ENCODE results near the gene KCTD20. TPM values are rescaled to one million over a fixed set of nuclear protein-coding genes. Genes with fewer than 3 reads are reported as not detected.
"Not testable (repeated sequence)": the region's sequence is repeated elsewhere in the genome, so short reads cannot be mapped to it uniquely, and the experiment has no call there.

The KCTD20 gene
- total RNA-seq, 2 donors from 2014 or later, result 61.4 to 62.4 TPM

DNA sequence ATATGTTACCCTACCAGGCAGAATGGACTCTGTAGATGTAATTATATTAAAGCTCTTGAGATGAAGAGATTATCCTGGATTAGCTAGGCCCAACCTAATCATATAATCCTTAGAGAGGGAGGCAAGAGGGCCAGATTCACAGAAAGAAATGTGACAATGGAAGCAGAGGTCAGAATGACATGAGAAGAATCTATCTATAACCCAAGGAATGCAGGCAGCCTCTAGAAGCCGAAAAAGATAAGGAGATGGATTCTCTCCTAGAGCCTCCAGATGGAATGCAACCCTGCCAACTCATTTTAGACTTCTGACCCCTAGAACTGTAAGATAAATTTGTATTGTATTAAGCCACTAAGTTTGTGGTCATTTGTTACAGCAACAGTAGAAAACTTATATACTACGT is 12.4 kb upstream of the KCTD20 start:
- Mint-ChIP-seq H3K27me3 (no peaks in the 10 kb centered on the region), H3K4me1 (ENCODE audit: low read depth in 2 of 2) (peaks cover 0 to 4% of the 10 kb centered on the region in 2 donors), H3K9me3 (no peaks in the 10 kb centered on the region), H3K4me3 (no peak overlapping the region), H3K27ac (no peak overlapping the region), H3K36me3 (no peaks in the 10 kb centered on the region)
- ATAC-seq (no peak), DNase-seq (ENCODE audit: low spot score) (no peak)

DNA sequence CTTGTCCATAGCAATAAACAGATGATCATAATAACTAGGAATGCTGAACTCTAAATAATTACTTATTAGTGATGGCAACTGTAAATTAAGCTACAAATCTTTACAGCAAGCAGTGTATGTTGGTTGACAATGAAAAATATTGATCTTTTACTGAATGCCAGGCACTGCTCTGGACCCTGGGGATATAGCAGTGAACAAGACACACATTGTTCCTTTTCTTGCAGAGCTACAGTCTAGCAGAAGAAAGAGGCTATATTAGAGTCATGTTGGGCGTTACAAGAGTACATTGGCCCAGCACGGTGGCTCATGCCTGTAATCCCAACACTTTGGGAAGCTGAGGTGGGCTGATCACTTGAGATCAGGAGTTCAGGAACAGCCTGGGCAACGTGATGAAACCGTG is 11.6 kb upstream of the KCTD20 start:
- DNase-seq (ENCODE audit: low spot score), result no peak
- no peaks in the 10 kb centered on the region for H3K27me3 Mint-ChIP-seq
- no peak overlapping the region for H3K4me3 Mint-ChIP-seq
- peaks cover 0 to 4% of the 10 kb centered on the region in 2 donors for H3K4me1 Mint-ChIP-seq (ENCODE audit: low read depth in 2 of 2)
- no peak overlapping the region for H3K27ac Mint-ChIP-seq
- H3K36me3 Mint-ChIP-seq, result no peaks in the 10 kb centered on the region
- no peaks in the 10 kb centered on the region for H3K9me3 Mint-ChIP-seq
- no peak for ATAC-seq

DNA sequence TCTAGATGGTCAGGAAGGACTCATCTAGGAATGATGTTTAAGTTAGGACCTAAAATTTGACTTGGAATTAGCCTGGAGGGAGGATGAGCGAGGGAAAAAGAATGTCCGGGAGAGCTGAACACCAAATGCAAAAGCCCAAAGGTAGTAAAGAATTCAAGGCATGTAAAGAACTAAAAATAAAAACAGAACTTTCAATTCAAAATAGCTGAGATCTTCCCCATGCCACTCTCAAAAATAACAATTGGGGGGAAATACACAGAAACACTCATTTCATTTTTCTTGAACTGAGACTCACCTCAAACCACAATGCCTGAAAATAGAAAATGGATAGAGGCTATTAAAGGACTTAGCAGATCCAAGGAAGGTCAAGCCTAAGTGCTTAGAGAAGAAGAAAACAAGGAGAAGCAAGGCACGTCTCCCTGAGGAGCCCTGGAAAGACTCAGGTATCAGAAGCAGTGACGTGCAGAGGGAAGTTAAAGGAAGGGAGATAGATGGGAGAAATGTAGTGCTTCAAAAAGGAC is 10.6 kb upstream of the KCTD20 start:
- H3K9me3 Mint-ChIP-seq, result no peaks in the 10 kb centered on the region
- peaks cover 0 to 4% of the 10 kb centered on the region in 2 donors for H3K4me1 Mint-ChIP-seq (ENCODE audit: low read depth in 2 of 2)
- H3K27ac Mint-ChIP-seq, result peak overlapping the region in 1 of 2 donors; percentile 22
- no peaks in the 10 kb centered on the region for H3K36me3 Mint-ChIP-seq
- H3K27me3 Mint-ChIP-seq, result no peaks in the 10 kb centered on the region
- no peak overlapping the region for H3K4me3 Mint-ChIP-seq
- no peak for DNase-seq (ENCODE audit: low spot score)
- ATAC-seq, result no peak

DNA sequence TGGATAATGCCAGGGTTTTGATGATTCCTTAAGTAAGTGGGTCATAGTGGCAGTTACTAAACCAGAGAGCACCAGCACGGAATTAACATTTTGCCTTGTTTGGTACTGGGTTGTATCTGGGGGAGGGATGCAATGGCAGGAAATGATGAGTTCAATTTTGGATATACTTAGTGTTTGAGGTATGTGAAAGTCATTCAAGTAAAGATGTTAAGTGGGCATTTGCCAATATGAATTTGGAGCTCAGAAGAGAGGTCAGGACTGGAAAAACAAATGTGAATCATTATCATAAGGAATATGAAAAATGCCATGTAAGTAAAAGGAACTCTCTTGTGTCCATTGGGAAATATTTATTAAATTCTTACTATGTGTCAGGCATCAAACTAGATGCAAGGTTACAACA is 6.3 kb upstream of the KCTD20 start:
- Mint-ChIP-seq H3K36me3 (no peaks in the 10 kb centered on the region), H3K27me3 (no peaks in the 10 kb centered on the region), H3K4me3 (no peak overlapping the region), H3K4me1 (ENCODE audit: low read depth in 2 of 2) (peaks cover 6 to 8% of the 10 kb centered on the region in 2 donors), H3K9me3 (no peaks in the 10 kb centered on the region), H3K27ac (no peak overlapping the region)
- ATAC-seq, result no peak
- DNase-seq (ENCODE audit: low spot score), result no peak

DNA sequence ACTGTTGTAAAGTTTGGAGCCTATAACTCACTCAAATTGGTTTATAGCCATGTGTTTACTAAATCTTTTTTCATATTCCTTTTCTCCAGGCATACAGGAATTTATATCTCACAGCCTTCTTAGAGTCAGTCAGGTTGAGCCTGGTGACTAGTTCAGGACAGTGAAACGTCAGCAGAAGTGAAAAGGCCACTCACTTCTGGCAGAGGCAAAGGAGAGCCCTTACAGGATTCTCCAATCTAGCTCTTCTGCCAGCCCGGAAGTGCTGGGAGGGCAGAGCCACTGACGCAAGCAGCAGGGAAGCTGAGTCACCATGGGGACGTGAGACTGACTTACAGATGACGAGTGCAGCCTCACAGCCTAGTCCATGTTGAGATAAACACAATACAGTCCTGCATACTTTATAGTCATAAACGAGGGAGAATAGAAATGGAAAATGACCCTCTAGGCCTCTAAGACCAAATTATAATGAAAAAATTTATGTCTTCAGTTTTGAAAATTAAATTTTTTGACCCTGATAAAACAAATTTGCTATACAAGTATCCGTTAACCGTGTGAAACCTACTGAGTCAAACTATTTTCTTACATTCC is 1.4 kb upstream of the KCTD20 start:
- ATAC-seq (peak; percentile 87 to 90), DNase-seq (ENCODE audit: low spot score) (peak; percentile 94)
- H3K9me3 Mint-ChIP-seq, result no peaks in the 10 kb centered on the region
- no peaks in the 10 kb centered on the region for H3K27me3 Mint-ChIP-seq
- peak overlapping the region; percentile 61 for H3K4me3 Mint-ChIP-seq
- no peaks in the 10 kb centered on the region for H3K36me3 Mint-ChIP-seq
- H3K4me1 Mint-ChIP-seq (ENCODE audit: low read depth in 2 of 2), result peaks cover 29 to 36% of the 10 kb centered on the region in 2 donors
- H3K27ac Mint-ChIP-seq, result peak overlapping the region; percentile 90 to 96

DNA sequence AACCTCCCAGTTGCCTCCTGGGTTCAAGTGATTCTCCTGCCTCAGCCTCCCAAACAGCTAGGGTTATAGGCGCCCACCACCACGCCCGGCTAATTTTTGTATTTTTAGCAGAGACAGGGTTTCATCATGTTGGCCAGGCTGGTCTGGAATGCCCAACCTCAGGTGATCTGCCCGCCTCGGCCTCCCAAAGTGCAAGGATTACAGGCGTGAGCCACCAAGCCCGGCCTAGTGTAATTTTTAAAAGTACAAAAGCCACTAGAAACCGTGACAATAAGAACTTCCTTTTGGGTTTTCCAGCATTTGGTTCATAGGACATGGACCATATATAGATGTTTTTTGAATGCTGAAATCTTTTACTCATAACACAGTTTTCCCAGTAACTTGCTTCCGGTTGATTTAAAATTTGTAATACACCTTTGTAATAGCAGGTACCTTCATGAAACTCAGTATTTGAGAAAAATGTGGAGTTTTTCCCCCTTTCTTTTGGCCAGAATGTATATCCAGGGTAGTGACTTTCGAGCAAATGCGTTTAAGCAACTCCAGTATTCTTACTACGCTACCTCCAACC is 613 bp upstream of the KCTD20 start:
- H3K27ac Mint-ChIP-seq, result peak overlapping the region; percentile 90 to 96
- H3K4me1 Mint-ChIP-seq (ENCODE audit: low read depth in 2 of 2), result peaks cover 29 to 36% of the 10 kb centered on the region in 2 donors
- peak overlapping the region; percentile 91 for H3K4me3 Mint-ChIP-seq
- H3K36me3 Mint-ChIP-seq, result no peaks in the 10 kb centered on the region
- H3K9me3 Mint-ChIP-seq, result no peaks in the 10 kb centered on the region
- DNase-seq (ENCODE audit: low spot score) (no peak), ATAC-seq (no peak)
- no peaks in the 10 kb centered on the region for H3K27me3 Mint-ChIP-seq

DNA sequence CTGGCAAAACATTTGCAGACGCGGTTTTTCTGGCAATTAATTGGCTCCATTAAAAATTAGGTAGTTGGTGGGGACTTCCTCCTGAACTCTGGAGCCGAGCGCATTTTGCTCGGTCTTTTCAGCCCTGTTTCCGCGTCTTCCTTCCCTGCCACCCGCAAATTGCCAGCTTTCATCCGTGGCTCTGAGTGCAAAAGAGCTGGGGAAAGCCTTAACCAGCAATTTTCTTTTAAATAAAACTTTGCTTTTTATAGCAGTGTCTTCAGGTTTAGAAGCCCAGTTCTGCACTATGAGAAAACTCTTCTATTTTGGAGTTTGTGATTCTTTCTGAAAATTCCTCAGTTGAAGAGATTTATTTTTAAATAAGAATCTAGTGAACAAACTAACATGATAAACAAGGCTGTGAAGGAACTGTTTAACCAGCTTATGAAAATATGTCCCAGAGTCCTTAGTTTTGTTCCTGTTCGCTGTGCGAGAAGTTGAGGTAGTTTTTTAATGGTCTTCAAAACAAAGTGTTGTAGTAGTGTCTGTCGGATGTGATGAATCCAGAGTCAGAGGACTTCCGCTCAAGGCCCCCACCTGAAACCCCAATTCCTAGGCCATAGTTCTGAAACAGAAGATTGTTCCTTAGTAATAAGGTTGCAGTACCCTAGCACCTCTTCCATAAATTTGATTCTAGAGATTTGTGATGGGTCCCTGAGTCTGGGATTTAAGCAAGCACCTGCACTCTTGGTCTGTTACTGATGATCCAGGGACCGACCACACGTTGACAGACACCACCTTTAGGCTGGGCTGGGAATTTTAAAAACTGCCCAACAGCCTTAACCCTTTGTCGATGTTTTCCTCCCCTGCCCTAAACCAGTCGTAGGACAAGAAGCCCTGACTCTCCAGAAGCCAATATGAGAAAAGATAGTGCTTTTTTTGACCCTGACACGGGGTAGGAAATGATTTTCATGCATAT is 950 bp downstream of the KCTD20 start:
- peaks cover 32 to 36% of the 10 kb centered on the region in 2 donors for H3K4me1 Mint-ChIP-seq (ENCODE audit: low read depth in 2 of 2)
- DNase-seq (ENCODE audit: low spot score) (no peak), ATAC-seq (no peak)
- peak overlapping the region; percentile 90 to 96 for H3K27ac Mint-ChIP-seq
- no peaks in the 10 kb centered on the region for H3K27me3 Mint-ChIP-seq
- no peaks in the 10 kb centered on the region for H3K36me3 Mint-ChIP-seq
- peak overlapping the region; percentile 91 for H3K4me3 Mint-ChIP-seq
- no peaks in the 10 kb centered on the region for H3K9me3 Mint-ChIP-seq

DNA sequence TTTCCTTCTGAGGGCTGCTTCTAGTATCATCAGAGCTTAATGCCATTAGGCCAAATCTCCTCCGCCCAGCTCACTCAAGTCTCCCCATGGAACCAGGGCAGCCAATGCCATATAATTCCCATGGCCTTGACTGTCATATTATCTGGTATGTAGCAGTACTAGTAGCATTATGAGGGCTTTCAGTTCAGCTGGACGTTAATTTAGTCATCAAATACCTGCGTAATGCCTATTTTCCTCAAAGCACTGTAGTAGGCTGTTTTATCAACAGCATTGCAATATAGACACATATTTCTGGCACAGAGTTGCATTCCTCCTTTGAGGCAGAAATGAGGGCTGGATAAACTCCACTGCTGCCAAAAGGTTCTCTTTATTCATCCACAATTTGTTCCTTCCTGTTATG is 1.7 kb downstream of the KCTD20 start:
- no peaks in the 10 kb centered on the region for H3K9me3 Mint-ChIP-seq
- no peak for DNase-seq (ENCODE audit: low spot score)
- H3K27me3 Mint-ChIP-seq, result no peaks in the 10 kb centered on the region

DNA sequence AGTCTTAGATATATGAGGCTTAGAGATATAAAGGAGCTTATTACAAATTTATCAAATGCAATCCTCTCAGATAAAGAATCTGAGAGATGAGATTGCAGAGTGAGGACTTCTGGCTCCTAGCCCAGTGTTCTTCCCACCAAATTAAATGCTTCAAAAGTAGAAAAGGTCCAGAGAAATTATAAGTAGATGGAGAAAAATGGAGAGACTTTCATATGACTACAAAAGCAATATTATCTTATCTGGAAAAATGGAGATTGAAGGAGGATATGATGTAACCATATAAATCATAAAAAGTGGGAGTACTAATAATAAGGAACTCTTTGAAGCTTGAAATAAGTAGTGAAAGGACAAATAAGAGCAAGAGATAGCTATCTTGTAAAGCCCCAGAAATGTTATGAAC is 2.8 kb downstream of the KCTD20 start:
- Mint-ChIP-seq H3K36me3 (no peaks in the 10 kb centered on the region), H3K27ac (peak overlapping the region; percentile 4 to 23), H3K4me1 (ENCODE audit: low read depth in 2 of 2) (peaks cover 33 to 36% of the 10 kb centered on the region in 2 donors), H3K9me3 (no peaks in the 10 kb centered on the region), H3K4me3 (peak overlapping the region; percentile 9), H3K27me3 (no peaks in the 10 kb centered on the region)
- ATAC-seq, result no peak
- no peak for DNase-seq (ENCODE audit: low spot score)

More for the DNA sequence above, 1.7 kb downstream of the KCTD20 start:
- ATAC-seq, result no peak
- peaks cover 33 to 36% of the 10 kb centered on the region in 2 donors for H3K4me1 Mint-ChIP-seq (ENCODE audit: low read depth in 2 of 2)
- H3K36me3 Mint-ChIP-seq, result no peaks in the 10 kb centered on the region
- H3K4me3 Mint-ChIP-seq, result peak overlapping the region; percentile 91
- H3K27ac Mint-ChIP-seq, result peak overlapping the region; percentile 90 to 96

DNA sequence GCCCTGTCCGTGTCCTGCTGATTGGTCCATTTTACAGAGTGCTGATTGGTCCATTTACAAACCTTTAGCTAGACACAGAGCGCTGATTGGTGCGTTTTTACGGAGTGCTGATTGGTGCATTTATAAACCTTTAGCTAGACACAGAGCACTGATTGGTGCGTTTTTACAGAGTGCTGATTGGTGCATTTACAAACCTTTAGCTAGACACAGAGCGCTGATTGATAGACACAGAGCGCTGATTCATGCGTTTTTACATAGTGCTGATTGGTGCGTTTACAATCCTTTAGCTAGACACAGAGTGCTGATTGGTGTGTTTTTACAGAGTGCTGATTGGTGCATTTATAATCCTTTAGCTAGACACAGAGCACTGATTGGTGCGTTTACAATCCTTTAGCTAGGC is 6.4 kb downstream of the KCTD20 start:
- peak overlapping the region in 1 of 2 donors; percentile 27 for H3K27ac Mint-ChIP-seq
- not testable (repeated sequence) for H3K36me3 Mint-ChIP-seq; DNase-seq (ENCODE audit: low spot score); H3K27me3 Mint-ChIP-seq; H3K4me3 Mint-ChIP-seq; H3K9me3 Mint-ChIP-seq; ATAC-seq
- H3K4me1 Mint-ChIP-seq (ENCODE audit: low read depth in 2 of 2), result peaks cover 14 to 18% of the 10 kb centered on the region in 2 donors

DNA sequence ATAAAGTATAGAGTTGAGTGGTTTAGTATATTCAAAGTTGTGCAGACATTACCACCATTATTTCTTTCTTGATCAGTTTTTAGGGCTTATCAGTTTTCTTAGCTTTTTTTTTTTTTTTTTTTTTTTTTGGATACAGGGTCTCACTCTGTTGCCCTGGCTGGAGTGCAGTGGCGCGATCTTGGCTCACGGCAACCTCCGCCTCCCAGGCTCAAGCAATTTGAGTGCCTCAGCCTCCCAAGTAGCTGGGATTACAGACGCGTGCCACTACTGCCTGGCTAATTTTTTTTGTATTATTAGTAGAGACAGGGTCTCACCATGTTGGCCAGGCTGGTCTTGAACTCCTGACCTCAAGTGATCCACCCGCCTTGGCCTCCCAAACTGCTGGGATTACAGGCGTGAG is 10.1 kb downstream of the KCTD20 start:
- not testable (repeated sequence) for H3K27me3 Mint-ChIP-seq; H3K4me1 Mint-ChIP-seq (ENCODE audit: low read depth in 2 of 2); H3K9me3 Mint-ChIP-seq; DNase-seq (ENCODE audit: low spot score); ATAC-seq; H3K4me3 Mint-ChIP-seq; H3K36me3 Mint-ChIP-seq; H3K27ac Mint-ChIP-seq

DNA sequence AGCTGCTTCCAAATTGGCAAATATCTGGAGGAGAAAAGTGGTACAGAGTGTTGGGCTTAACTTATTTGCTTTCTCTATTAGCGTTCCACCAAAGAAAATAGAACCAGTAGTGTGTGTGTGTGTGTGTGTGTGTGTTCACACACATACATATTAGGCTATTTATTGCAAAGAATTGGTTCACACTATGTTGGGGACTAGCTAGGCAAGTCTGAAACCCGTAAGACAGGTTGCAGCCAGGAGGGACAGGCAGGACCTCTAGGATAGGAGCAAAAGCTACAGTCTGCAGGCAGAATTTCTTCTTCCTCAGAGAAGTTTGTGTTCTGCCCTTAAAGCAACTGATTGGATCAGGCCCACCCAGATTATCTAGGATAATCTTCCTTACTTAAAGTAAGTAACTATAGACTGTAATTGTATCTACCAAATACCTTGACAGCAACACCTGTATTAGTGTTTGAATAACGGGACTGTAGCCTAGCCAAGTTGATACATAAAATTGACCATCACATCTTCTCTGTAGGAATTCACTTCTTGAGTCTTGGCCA is 12.8 kb downstream of the KCTD20 start:
- H3K36me3 Mint-ChIP-seq, result no peaks in the 10 kb centered on the region
- H3K27ac Mint-ChIP-seq, result no peak overlapping the region
- H3K4me3 Mint-ChIP-seq, result no peak overlapping the region
- H3K9me3 Mint-ChIP-seq, result no peaks in the 10 kb centered on the region
- no peak for ATAC-seq
- H3K4me1 Mint-ChIP-seq (ENCODE audit: low read depth in 2 of 2), result peaks cover 0 to 7% of the 10 kb centered on the region in 2 donors
- no peaks in the 10 kb centered on the region for H3K27me3 Mint-ChIP-seq
- DNase-seq (ENCODE audit: low spot score), result no peak

DNA sequence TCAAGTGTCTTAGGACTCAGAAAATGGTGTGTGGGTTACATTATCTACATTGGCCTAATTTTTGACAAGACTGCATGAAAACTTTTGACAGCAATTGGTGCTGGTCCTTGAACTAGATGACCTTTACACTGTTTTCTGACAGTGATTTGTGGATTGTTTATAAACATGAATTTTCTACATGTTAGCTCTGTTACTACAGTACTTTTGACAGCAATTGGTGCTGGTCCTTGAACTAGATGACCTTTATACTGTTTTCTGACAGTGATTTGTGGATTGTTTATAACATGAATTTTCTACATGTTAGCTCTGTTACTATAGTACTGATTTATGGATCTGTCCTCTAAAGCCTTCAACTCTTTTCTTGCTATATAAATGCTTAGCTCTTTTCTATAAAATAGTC is 16.7 kb downstream of the KCTD20 start:
- Mint-ChIP-seq H3K36me3 (no peaks in the 10 kb centered on the region), H3K27me3 (no peaks in the 10 kb centered on the region), H3K4me3 (no peak overlapping the region), H3K9me3 (no peaks in the 10 kb centered on the region), H3K4me1 (ENCODE audit: low read depth in 2 of 2) (peaks cover 16 to 20% of the 10 kb centered on the region in 2 donors), H3K27ac (no peak overlapping the region)
- DNase-seq (ENCODE audit: low spot score), result no peak
- no peak for ATAC-seq

All from natural killer cell treated with Interleukin-12 subunit alpha and Interleukin-12 subunit beta and Interleukin-15 and Interleukin-18, amount 100 ng/mL, for 72 hours (primary cell).